Measurements from ENCODE around the gene GP1BB.

Gene GP1BB

DNA sequence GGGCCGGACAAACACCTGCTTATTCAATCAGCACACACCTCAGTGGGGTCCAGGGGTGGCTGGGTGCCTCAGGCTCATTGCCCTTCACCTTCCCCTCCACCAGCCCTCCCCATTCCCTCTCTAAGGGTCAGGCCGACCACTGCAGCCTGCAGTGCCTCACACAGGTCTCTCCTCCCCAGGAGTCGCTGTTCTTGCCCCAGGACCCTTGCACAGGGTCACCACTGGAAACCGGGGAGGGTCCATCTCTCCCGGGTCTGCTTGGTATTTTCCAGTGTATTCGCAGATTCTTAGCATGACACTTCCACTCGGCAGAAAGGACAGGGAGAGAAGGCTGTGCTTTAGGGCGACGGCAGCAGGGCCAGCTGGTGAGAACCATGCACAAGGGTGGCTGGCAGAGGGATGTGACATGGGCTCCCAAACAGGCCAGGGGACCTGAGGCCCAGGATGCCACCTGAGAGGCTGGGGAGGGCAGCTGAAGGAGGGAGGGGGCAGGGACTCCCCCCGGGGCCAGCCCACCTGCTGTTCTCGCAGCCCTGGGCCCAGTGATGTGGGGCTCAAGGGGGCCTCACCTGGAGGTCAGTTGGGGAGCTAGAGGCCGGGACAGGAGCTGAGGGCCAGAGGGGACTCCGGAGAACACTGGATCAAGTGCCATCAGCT lies 21.1 kb downstream of the GP1BB start:
- no peaks in the 10 kb centered on the region for H3K36me3 ChIP-seq (ENCODE audit: insufficient read depth, low read length)
- no peak overlapping the region for H3K9ac ChIP-seq (ENCODE audit: low read depth, low read length)
- H2AFZ ChIP-seq (ENCODE audit: low read depth, low read length): no peak overlapping the region
- DNase-seq (no peak), ATAC-seq (ENCODE audit: insufficient read depth, low read depth) (no peak)
- TF ChIP-seq, protein P1, sequence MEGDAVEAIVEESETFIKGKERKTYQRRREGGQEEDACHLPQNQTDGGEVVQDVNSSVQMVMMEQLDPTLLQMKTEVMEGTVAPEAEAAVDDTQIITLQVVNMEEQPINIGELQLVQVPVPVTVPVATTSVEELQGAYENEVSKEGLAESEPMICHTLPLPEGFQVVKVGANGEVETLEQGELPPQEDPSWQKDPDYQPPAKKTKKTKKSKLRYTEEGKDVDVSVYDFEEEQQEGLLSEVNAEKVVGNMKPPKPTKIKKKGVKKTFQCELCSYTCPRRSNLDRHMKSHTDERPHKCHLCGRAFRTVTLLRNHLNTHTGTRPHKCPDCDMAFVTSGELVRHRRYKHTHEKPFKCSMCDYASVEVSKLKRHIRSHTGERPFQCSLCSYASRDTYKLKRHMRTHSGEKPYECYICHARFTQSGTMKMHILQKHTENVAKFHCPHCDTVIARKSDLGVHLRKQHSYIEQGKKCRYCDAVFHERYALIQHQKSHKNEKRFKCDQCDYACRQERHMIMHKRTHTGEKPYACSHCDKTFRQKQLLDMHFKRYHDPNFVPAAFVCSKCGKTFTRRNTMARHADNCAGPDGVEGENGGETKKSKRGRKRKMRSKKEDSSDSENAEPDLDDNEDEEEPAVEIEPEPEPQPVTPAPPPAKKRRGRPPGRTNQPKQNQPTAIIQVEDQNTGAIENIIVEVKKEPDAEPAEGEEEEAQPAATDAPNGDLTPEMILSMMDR (IDR thresholded peaks at IDR 0.05; ENCODE audit: borderline replicate concordance, extremely low read depth, low read length, poor library complexity, severe bottlenecking): no peak
- TF ChIP-seq EZH2 (IDR thresholded peaks at IDR 0.05; ENCODE audit: borderline replicate concordance, low read depth, low read length, severe bottlenecking): no peak
- H3K27ac ChIP-seq (ENCODE audit: low read length): no peak overlapping the region
- H3K79me2 ChIP-seq (ENCODE audit: insufficient read depth, low read length): no peaks in the 10 kb centered on the region
- H3K4me1 ChIP-seq (ENCODE audit: insufficient read depth, low read length): no peaks in the 10 kb centered on the region
- no peak overlapping the region for H3K4me3 ChIP-seq (ENCODE audit: low read depth in 1 of 2, low read length in 2 of 2)
- H3K4me2 ChIP-seq (ENCODE audit: insufficient read depth, low read length): no peak overlapping the region
- H3K9me3 ChIP-seq (ENCODE audit: insufficient read depth, low read length, severe bottlenecking): no peaks in the 10 kb centered on the region
- H3K27me3 ChIP-seq (ENCODE audit: insufficient read depth, low read length, poor library complexity): no peaks in the 10 kb centered on the region
- H4K20me1 ChIP-seq (ENCODE audit: insufficient read depth, low read length): no peaks in the 10 kb centered on the region; the same call in 1 of the 2 replicates

DNA sequence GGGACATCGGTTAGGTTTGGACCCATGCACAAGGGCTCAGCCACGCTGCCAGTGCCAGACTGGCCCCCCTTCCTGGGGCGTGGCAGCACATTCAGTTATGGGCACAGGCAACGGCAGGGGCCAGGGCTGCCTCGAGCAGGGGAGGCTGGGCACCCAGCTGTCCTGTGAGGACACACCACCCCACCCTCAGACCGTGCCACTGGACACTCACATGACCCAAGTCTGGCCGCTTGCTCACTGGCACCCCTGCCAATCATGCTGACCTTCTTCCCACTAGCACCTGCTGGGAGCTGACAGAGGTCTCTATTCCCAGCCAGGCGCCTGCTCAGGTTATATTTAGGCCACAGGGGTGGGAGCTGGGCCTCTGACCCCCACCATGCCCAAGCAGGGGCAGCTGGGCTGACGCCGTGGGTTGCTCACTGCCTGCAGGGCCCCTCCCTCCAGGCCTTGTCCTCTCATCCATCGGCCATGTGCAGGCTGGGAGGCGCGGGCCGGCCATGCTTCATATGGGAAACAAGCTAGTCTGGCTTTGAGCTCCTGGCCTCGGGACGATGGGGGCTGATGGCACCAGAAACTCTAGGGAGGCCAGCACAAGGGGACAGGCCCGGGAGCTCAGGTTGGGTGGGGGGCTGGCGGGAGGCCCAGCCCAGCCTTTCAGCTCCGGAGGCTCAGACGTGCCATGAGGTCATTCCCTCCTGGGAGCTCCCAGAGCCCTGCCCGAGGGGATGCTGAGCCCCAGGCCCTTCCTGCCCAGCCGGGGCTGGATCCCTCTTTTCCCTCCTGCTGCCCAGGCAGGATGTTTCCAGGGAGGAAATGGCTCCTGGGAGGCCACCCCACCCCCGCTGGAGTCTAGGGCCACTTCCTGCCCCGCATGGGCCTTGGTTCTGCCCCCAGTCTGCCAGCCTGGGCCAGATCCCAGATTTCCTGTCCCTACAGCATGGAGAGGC lies 22.1 kb downstream of the GP1BB start:
- Histone ChIP-seq H3K4me2 (ENCODE audit: insufficient read depth, low read length) (no peak overlapping the region), H3K4me1 (ENCODE audit: insufficient read depth, low read length) (no peaks in the 10 kb centered on the region), H2AFZ (ENCODE audit: low read depth, low read length) (no peak overlapping the region), H4K20me1 (ENCODE audit: insufficient read depth, low read length) (no peaks in the 10 kb centered on the region; the same call in 1 of the 2 replicates), H3K27me3 (ENCODE audit: insufficient read depth, low read length, poor library complexity) (no peaks in the 10 kb centered on the region), H3K79me2 (ENCODE audit: insufficient read depth, low read length) (no peaks in the 10 kb centered on the region), H3K27ac (ENCODE audit: low read length) (no peak overlapping the region), H3K9ac (ENCODE audit: low read depth, low read length) (no peak overlapping the region), H3K4me3 (ENCODE audit: low read depth in 1 of 2, low read length in 2 of 2) (no peak overlapping the region), H3K36me3 (ENCODE audit: insufficient read depth, low read length) (no peaks in the 10 kb centered on the region), H3K9me3 (ENCODE audit: insufficient read depth, low read length, severe bottlenecking) (no peaks in the 10 kb centered on the region)
- TF ChIP-seq EZH2 (IDR thresholded peaks at IDR 0.05; ENCODE audit: borderline replicate concordance, low read depth, low read length, severe bottlenecking): no peak
- TF ChIP-seq, protein P1 (IDR thresholded peaks at IDR 0.05; ENCODE audit: borderline replicate concordance, extremely low read depth, low read length, poor library complexity, severe bottlenecking): no peak
- no peak for DNase-seq
- ATAC-seq (ENCODE audit: insufficient read depth, low read depth): no peak

DNA sequence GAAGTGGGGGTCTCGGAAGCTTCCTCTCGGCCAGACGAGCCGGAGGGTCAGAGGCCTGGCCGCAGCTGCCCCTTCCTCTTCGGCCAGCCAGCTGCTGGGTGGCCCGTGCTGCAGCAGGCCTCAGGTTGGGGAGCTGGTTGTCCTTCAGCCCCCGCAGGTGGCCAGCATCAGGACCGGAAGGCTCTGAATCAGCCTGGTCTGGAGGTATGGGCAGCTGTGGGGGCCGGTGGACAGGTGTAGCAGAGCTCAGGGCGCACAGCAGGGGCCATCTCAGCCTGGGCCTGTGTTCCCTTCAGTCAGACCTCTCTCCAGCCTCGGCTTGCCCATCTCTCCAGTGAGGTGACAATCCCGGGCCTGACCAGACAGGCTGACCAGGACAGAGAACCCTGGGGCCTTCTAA lies 23.4 kb downstream of the GP1BB start:
- Histone ChIP-seq H3K36me3 (ENCODE audit: insufficient read depth, low read length) (no peaks in the 10 kb centered on the region), H3K4me1 (ENCODE audit: insufficient read depth, low read length) (no peaks in the 10 kb centered on the region), H3K9ac (ENCODE audit: low read depth, low read length) (no peak overlapping the region), H3K27me3 (ENCODE audit: insufficient read depth, low read length, poor library complexity) (no peaks in the 10 kb centered on the region), H3K4me3 (ENCODE audit: low read depth in 1 of 2, low read length in 2 of 2) (no peak overlapping the region), H3K27ac (ENCODE audit: low read length) (no peak overlapping the region), H3K79me2 (ENCODE audit: insufficient read depth, low read length) (no peaks in the 10 kb centered on the region), H3K4me2 (ENCODE audit: insufficient read depth, low read length) (no peak overlapping the region), H2AFZ (ENCODE audit: low read depth, low read length) (no peak overlapping the region), H4K20me1 (ENCODE audit: insufficient read depth, low read length) (no peaks in the 10 kb centered on the region; the same call in 1 of the 2 replicates), H3K9me3 (ENCODE audit: insufficient read depth, low read length, severe bottlenecking) (no peaks in the 10 kb centered on the region)
- no peak for DNase-seq
- no peak for ATAC-seq (ENCODE audit: insufficient read depth, low read depth)
- TF ChIP-seq EZH2 (IDR thresholded peaks at IDR 0.05; ENCODE audit: borderline replicate concordance, low read depth, low read length, severe bottlenecking): no peak
- TF ChIP-seq, protein P1 (IDR thresholded peaks at IDR 0.05; ENCODE audit: borderline replicate concordance, extremely low read depth, low read length, poor library complexity, severe bottlenecking): no peak

All from DND-41 (cell line).